WTC11 (cell line): ENCODE data around the gene BEND6. TPM values are rescaled to one million over a fixed set of nuclear protein-coding genes. Genes with fewer than 3 reads are reported as not detected.

ENCODE experiments used
- ATAC-seq: fragments of 200-7000 bp; cut with Tn5 transposase; 2 replicates; pipeline ENCODE4 v1.10.0; 2021; ENCODE audit warnings: mild to moderate bottlenecking, moderate library complexity
- CTCF ChIA-PET: fragments of 300-600 bp; sonication (Branson Sonifier 250); formaldehyde crosslinking; loops from one replicate; lab custom pipeline; 2021; ENCODE audit warnings: antibody characterized with exemption; lab: Charles Lee
- POLR2A ChIA-PET: fragments of 350-600 bp; sonication (Branson Sonifier 250); formaldehyde crosslinking; loops from one replicate; lab custom pipeline; 2021; ENCODE audit warnings: antibody characterized with exemption; lab: Charles Lee
- DNase-seq: peaks from one replicate; pipeline ENCODE4 v3.0.0; 2021; ENCODE audit warnings: low spot score
- H3K27ac Mint-ChIP-seq: 2 replicates; pipeline ENCODE4 v1.8.0; 2021; ENCODE audit warnings: mixed read lengths
- H3K27me3 Mint-ChIP-seq: 2 replicates; pipeline ENCODE4 v1.8.0; 2021; ENCODE audit warnings: low read depth, mild to moderate bottlenecking, moderate library complexity, mixed read lengths
- H3K36me3 Mint-ChIP-seq: 2 replicates; pipeline ENCODE4 v1.8.0; 2021; ENCODE audit warnings: mixed read lengths
- H3K4me1 Mint-ChIP-seq: 2 replicates; pipeline ENCODE4 v1.8.0; 2022; ENCODE audit warnings: mixed read lengths
- H3K4me3 Mint-ChIP-seq: 2 replicates; pipeline ENCODE4 v1.8.0; 2021; ENCODE audit warnings: mild to moderate bottlenecking, moderate library complexity, mixed read lengths
- H3K9me3 Mint-ChIP-seq: 2 replicates; pipeline ENCODE4 v1.8.0; 2021; ENCODE audit warnings: mixed read lengths
- CREM ChIP-seq: sonication (generic); formaldehyde crosslinking; IDR thresholded peaks from 2 replicates; pipeline ENCODE4 v1.8.1; 2022; ENCODE audit warnings: mild to moderate bottlenecking, missing genetic modification reagents, moderate library complexity
- EMX1 ChIP-seq: fragments of 250-450 bp; sonication (Bioruptor Pico); IDR thresholded peaks from 2 replicates; pipeline ENCODE4 v1.8.0; 2021; ENCODE audit warnings: mild to moderate bottlenecking
- ETV6 ChIP-seq: sonication (generic); formaldehyde crosslinking; IDR thresholded peaks from 2 replicates; pipeline ENCODE4 v1.8.1; 2022; ENCODE audit warnings: mild to moderate bottlenecking, missing genetic modification reagents
- GTF2I ChIP-seq: fragments of 250-450 bp; sonication (Bioruptor Pico); conservative IDR thresholded peaks from 2 replicates; pipeline ENCODE4 v1.4.0; 2021; ENCODE audit warnings: mild to moderate bottlenecking
- IRF2 ChIP-seq: sonication (generic); formaldehyde crosslinking; IDR thresholded peaks from 2 replicates; pipeline ENCODE4 v1.8.0; 2022; ENCODE audit warnings: low read depth, missing genetic modification reagents, borderline replicate concordance
- NFYB ChIP-seq: sonication (generic); formaldehyde crosslinking; conservative IDR thresholded peaks from 2 replicates; pipeline ENCODE4 v1.8.0; 2022; ENCODE audit warnings: low read depth, missing genetic modification reagents
- TCF7 ChIP-seq: sonication (generic); formaldehyde crosslinking; IDR thresholded peaks from 2 replicates; pipeline ENCODE4 v1.8.0; 2022; ENCODE audit warnings: mild to moderate bottlenecking, low read depth, missing genetic modification reagents, moderate library complexity
- ZNF232 ChIP-seq: sonication (generic); formaldehyde crosslinking; IDR thresholded peaks from 2 replicates; pipeline ENCODE4 v1.8.0; 2022; ENCODE audit warnings: mild to moderate bottlenecking, missing genetic modification reagents
- total RNA-seq: library from RNA; stranded (reverse); gene quantifications from 3 replicates; pipeline ENCODE4 v1.2.3, GENCODE V29; 2021
- TF ChIP-seq, protein P1 (sequence below): sonication (generic); formaldehyde crosslinking; IDR thresholded peaks from 2 replicates; pipeline ENCODE4 v1.8.1; 2023; ENCODE audit warnings: mild to moderate bottlenecking, missing genetic modification reagents
- TF ChIP-seq, protein P2 (sequence below): sonication (generic); formaldehyde crosslinking; IDR thresholded peaks from 2 replicates; pipeline ENCODE4 v1.8.0; 2022; ENCODE audit warnings: mild to moderate bottlenecking, missing genetic modification reagents
- TF ChIP-seq, protein P3 (sequence below): fragments of 250-450 bp; sonication (Bioruptor Pico); IDR thresholded peaks from 2 replicates; pipeline ENCODE4 v1.8.0; 2021; ENCODE audit warnings: mild to moderate bottlenecking
- TF ChIP-seq, protein P4 (sequence below): sonication (generic); formaldehyde crosslinking; IDR thresholded peaks from 2 replicates; pipeline ENCODE4 v1.8.0; 2022; ENCODE audit warnings: mild to moderate bottlenecking, missing genetic modification reagents
- TF ChIP-seq, protein P5 (sequence below): fragments of 250-450 bp; sonication (Bioruptor Pico); IDR thresholded peaks from 2 replicates; pipeline ENCODE4 v1.9.0; 2021; ENCODE audit warnings: mild to moderate bottlenecking, borderline replicate concordance
- TF ChIP-seq, protein P6 (sequence below): fragments of 250-450 bp; sonication (Bioruptor Pico); IDR thresholded peaks from 2 replicates; pipeline ENCODE4 v1.9.0; 2021; ENCODE audit warnings: mild to moderate bottlenecking
- TF ChIP-seq, protein P7 (sequence below): sonication (generic); formaldehyde crosslinking; IDR thresholded peaks from 2 replicates; pipeline ENCODE4 v1.8.1; 2023; ENCODE audit warnings: mild to moderate bottlenecking, missing genetic modification reagents
- TF ChIP-seq, protein P8 (sequence below): sonication (generic); formaldehyde crosslinking; IDR thresholded peaks from 2 replicates; pipeline ENCODE4 v1.8.1; 2022; ENCODE audit warnings: mild to moderate bottlenecking, moderate library complexity, missing genetic modification reagents
- TF ChIP-seq, protein P9 (sequence below): sonication (generic); formaldehyde crosslinking; IDR thresholded peaks from 2 replicates; pipeline ENCODE4 v1.8.1; 2022; ENCODE audit warnings: missing genetic modification reagents, borderline replicate concordance

The BEND6 gene
- total RNA-seq, 1 experiment from 2014 or later = 1.5 TPM

DNA sequence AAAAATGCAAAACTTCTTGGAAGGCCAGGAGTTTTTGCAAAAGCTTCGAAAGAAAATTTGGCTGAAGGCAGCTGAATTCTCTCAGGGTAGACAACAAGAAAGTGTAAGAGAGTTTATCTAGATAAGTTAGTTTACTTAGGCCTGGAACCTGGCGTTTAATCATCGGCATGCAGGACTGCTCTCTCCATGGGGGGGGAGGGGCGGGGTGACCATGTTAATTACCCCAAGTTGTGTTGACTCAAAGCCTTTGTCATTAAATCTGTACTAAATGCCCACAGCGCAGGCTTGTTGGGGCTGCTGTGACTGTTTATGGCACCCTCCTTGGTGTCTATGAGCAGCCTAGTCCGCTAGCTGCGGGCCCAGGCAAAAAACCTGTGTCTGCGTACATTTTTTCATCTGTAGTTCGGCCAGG is 115.0 kb downstream of the BEND6 start:
- ChIA-PET CTCF (interaction anchor here (0.6 kb wide), 1 partner anchor 120 kb away, joined by 5 read pairs; no protein-coding TSS in a partner anchor), POLR2A (no interaction called here)
- Mint-ChIP-seq H3K4me3 (0 out of 2 replicates have a peak overlapping the region, but pooled peaks have one; percentile 13), H3K36me3 (no peaks in the 10 kb centered on the region; the same call in 1 of the 2 replicates), H3K9me3 (peaks cover 6% of the 10 kb centered on the region), H3K4me1 (peaks cover 33% of the 10 kb centered on the region), H3K27me3 (peaks cover 92% of the 10 kb centered on the region), H3K27ac (no peak overlapping the region)
- peak; percentile 76 for ATAC-seq
- TF ChIP-seq CREM (CRISPR knock-in tag) = no peak
- TF ChIP-seq, protein P1, sequence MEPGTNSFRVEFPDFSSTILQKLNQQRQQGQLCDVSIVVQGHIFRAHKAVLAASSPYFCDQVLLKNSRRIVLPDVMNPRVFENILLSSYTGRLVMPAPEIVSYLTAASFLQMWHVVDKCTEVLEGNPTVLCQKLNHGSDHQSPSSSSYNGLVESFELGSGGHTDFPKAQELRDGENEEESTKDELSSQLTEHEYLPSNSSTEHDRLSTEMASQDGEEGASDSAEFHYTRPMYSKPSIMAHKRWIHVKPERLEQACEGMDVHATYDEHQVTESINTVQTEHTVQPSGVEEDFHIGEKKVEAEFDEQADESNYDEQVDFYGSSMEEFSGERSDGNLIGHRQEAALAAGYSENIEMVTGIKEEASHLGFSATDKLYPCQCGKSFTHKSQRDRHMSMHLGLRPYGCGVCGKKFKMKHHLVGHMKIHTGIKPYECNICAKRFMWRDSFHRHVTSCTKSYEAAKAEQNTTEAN (CRISPR knock-in tag) = no peak
- TF ChIP-seq, protein P2, sequence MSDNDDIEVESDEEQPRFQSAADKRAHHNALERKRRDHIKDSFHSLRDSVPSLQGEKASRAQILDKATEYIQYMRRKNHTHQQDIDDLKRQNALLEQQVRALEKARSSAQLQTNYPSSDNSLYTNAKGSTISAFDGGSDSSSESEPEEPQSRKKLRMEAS (CRISPR knock-in tag) = no peak
- TF ChIP-seq EMX1 (CRISPR knock-in tag) = no peak
- TF ChIP-seq, protein P3, sequence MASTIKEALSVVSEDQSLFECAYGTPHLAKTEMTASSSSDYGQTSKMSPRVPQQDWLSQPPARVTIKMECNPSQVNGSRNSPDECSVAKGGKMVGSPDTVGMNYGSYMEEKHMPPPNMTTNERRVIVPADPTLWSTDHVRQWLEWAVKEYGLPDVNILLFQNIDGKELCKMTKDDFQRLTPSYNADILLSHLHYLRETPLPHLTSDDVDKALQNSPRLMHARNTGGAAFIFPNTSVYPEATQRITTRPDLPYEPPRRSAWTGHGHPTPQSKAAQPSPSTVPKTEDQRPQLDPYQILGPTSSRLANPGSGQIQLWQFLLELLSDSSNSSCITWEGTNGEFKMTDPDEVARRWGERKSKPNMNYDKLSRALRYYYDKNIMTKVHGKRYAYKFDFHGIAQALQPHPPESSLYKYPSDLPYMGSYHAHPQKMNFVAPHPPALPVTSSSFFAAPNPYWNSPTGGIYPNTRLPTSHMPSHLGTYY (CRISPR knock-in tag) = no peak
- no peak for TF ChIP-seq ZNF232 (CRISPR knock-in tag)
- TF ChIP-seq GTF2I = no peak
- TF ChIP-seq, protein P4, sequence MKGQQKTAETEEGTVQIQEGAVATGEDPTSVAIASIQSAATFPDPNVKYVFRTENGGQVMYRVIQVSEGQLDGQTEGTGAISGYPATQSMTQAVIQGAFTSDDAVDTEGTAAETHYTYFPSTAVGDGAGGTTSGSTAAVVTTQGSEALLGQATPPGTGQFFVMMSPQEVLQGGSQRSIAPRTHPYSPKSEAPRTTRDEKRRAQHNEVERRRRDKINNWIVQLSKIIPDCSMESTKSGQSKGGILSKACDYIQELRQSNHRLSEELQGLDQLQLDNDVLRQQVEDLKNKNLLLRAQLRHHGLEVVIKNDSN (CRISPR knock-in tag) = no peak
- TF ChIP-seq ETV6 = no peak
- TF ChIP-seq NFYB (CRISPR knock-in tag) = no peak
- TF ChIP-seq, protein P5, sequence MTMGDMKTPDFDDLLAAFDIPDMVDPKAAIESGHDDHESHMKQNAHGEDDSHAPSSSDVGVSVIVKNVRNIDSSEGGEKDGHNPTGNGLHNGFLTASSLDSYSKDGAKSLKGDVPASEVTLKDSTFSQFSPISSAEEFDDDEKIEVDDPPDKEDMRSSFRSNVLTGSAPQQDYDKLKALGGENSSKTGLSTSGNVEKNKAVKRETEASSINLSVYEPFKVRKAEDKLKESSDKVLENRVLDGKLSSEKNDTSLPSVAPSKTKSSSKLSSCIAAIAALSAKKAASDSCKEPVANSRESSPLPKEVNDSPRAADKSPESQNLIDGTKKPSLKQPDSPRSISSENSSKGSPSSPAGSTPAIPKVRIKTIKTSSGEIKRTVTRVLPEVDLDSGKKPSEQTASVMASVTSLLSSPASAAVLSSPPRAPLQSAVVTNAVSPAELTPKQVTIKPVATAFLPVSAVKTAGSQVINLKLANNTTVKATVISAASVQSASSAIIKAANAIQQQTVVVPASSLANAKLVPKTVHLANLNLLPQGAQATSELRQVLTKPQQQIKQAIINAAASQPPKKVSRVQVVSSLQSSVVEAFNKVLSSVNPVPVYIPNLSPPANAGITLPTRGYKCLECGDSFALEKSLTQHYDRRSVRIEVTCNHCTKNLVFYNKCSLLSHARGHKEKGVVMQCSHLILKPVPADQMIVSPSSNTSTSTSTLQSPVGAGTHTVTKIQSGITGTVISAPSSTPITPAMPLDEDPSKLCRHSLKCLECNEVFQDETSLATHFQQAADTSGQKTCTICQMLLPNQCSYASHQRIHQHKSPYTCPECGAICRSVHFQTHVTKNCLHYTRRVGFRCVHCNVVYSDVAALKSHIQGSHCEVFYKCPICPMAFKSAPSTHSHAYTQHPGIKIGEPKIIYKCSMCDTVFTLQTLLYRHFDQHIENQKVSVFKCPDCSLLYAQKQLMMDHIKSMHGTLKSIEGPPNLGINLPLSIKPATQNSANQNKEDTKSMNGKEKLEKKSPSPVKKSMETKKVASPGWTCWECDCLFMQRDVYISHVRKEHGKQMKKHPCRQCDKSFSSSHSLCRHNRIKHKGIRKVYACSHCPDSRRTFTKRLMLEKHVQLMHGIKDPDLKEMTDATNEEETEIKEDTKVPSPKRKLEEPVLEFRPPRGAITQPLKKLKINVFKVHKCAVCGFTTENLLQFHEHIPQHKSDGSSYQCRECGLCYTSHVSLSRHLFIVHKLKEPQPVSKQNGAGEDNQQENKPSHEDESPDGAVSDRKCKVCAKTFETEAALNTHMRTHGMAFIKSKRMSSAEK (CRISPR knock-in tag) = no peak
- TF ChIP-seq, protein P6, sequence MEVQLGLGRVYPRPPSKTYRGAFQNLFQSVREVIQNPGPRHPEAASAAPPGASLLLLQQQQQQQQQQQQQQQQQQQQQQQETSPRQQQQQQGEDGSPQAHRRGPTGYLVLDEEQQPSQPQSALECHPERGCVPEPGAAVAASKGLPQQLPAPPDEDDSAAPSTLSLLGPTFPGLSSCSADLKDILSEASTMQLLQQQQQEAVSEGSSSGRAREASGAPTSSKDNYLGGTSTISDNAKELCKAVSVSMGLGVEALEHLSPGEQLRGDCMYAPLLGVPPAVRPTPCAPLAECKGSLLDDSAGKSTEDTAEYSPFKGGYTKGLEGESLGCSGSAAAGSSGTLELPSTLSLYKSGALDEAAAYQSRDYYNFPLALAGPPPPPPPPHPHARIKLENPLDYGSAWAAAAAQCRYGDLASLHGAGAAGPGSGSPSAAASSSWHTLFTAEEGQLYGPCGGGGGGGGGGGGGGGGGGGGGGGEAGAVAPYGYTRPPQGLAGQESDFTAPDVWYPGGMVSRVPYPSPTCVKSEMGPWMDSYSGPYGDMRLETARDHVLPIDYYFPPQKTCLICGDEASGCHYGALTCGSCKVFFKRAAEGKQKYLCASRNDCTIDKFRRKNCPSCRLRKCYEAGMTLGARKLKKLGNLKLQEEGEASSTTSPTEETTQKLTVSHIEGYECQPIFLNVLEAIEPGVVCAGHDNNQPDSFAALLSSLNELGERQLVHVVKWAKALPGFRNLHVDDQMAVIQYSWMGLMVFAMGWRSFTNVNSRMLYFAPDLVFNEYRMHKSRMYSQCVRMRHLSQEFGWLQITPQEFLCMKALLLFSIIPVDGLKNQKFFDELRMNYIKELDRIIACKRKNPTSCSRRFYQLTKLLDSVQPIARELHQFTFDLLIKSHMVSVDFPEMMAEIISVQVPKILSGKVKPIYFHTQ (CRISPR knock-in tag) = no peak
- TF ChIP-seq, protein P7, sequence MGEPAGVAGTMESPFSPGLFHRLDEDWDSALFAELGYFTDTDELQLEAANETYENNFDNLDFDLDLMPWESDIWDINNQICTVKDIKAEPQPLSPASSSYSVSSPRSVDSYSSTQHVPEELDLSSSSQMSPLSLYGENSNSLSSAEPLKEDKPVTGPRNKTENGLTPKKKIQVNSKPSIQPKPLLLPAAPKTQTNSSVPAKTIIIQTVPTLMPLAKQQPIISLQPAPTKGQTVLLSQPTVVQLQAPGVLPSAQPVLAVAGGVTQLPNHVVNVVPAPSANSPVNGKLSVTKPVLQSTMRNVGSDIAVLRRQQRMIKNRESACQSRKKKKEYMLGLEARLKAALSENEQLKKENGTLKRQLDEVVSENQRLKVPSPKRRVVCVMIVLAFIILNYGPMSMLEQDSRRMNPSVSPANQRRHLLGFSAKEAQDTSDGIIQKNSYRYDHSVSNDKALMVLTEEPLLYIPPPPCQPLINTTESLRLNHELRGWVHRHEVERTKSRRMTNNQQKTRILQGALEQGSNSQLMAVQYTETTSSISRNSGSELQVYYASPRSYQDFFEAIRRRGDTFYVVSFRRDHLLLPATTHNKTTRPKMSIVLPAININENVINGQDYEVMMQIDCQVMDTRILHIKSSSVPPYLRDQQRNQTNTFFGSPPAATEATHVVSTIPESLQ (CRISPR knock-in tag) = no peak
- TF ChIP-seq, protein P8, sequence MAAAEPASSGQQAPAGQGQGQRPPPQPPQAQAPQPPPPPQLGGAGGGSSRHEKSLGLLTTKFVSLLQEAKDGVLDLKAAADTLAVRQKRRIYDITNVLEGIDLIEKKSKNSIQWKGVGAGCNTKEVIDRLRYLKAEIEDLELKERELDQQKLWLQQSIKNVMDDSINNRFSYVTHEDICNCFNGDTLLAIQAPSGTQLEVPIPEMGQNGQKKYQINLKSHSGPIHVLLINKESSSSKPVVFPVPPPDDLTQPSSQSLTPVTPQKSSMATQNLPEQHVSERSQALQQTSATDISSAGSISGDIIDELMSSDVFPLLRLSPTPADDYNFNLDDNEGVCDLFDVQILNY (CRISPR knock-in tag) = no peak
- TF ChIP-seq IRF2 = no peak
- TF ChIP-seq, protein P9, sequence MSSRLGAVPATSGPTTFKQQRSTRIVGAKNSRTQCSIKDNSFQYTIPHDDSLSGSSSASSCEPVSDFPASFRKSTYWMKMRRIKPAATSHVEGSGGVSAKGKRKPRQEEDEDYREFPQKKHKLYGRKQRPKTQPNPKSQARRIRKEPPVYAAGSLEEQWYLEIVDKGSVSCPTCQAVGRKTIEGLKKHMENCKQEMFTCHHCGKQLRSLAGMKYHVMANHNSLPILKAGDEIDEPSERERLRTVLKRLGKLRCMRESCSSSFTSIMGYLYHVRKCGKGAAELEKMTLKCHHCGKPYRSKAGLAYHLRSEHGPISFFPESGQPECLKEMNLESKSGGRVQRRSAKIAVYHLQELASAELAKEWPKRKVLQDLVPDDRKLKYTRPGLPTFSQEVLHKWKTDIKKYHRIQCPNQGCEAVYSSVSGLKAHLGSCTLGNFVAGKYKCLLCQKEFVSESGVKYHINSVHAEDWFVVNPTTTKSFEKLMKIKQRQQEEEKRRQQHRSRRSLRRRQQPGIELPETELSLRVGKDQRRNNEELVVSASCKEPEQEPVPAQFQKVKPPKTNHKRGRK (CRISPR knock-in tag) = no peak
- no peak for TF ChIP-seq TCF7 (CRISPR knock-in tag)
- DNase-seq = peak; percentile 21
